ENCODE measurements around the gene CCSER1. TPM values are rescaled to one million over a fixed set of nuclear protein-coding genes. Genes with fewer than 3 reads are reported as not detected.

Gene CCSER1
- polyA plus RNA-seq, 1 donor from 2014 or later = 20.8 TPM

- no peak overlapping the region for H3K4me2 ChIP-seq (ENCODE audit: low read length)
- TF ChIP-seq TAF1 (IDR thresholded peaks at IDR 0.05; ENCODE audit: low read depth) (no peak), SMC3 (conservative IDR thresholded peaks at IDR 0.05; ENCODE audit: poor library complexity) (no peak), CTCF (IDR thresholded peaks at IDR 0.05; ENCODE audit: poor library complexity, severe bottlenecking) (no peak), MXI1 (conservative IDR thresholded peaks at IDR 0.05; ENCODE audit: poor library complexity, severe bottlenecking) (no peak), EZH2 (IDR thresholded peaks at IDR 0.05; ENCODE audit: borderline replicate concordance, insufficient read depth, low read length, poor library complexity, severe bottlenecking) (no peak), POLR2AphosphoS5 (IDR thresholded peaks at IDR 0.05) (no peak), REST (IDR thresholded peaks at IDR 0.05; ENCODE audit: borderline replicate concordance) (no peak), RAD21 (conservative IDR thresholded peaks at IDR 0.05) (no peak), EP300 (conservative IDR thresholded peaks at IDR 0.05; ENCODE audit: poor library complexity, severe bottlenecking) (no peak)
- H4K20me1 ChIP-seq (ENCODE audit: insufficient read depth) = no peaks in the 10 kb centered on the region
- H3K79me2 ChIP-seq (replicated peaks; ENCODE audit: insufficient read depth, low read length) = no peaks in the 10 kb centered on the region
- no peaks in the 10 kb centered on the region for H3K9me3 ChIP-seq (ENCODE audit: low read length)
- no peak overlapping the region for H2AFZ ChIP-seq (ENCODE audit: low read depth, low read length)
- no peaks in the 10 kb centered on the region for H3K27me3 ChIP-seq (ENCODE audit: insufficient read depth, low read depth, low read length)
- H3K9ac ChIP-seq (ENCODE audit: low read length) = no peak overlapping the region
- no peaks in the 10 kb centered on the region for H3K36me3 ChIP-seq (ENCODE audit: insufficient read depth, low read length)
- no peaks in the 10 kb centered on the region for H3F3A ChIP-seq (ENCODE audit: insufficient read depth, low read length, poor library complexity, severe bottlenecking)
- H3K27ac ChIP-seq (ENCODE audit: low read length) = no peak overlapping the region
- no peaks in the 10 kb centered on the region for H3K9me2 ChIP-seq (ENCODE audit: insufficient read depth, low read length)
- no peak overlapping the region for H3K4me3 ChIP-seq (ENCODE audit: low read length)
Observed at GRCh38 chr4:90162566-90162965, 35.4 kb downstream of the CCSER1 start.

GRCh38 chr4:90163872-90164271 lies 36.7 kb downstream of the CCSER1 start:
- no peaks in the 10 kb centered on the region for H3K79me2 ChIP-seq (replicated peaks; ENCODE audit: insufficient read depth, low read length)
- H3K27ac ChIP-seq (ENCODE audit: low read length) = no peak overlapping the region
- H3K9ac ChIP-seq (ENCODE audit: low read length) = no peak overlapping the region
- H3K36me3 ChIP-seq (ENCODE audit: insufficient read depth, low read length) = no peaks in the 10 kb centered on the region
- H2AFZ ChIP-seq (ENCODE audit: low read depth, low read length) = no peak overlapping the region
- no peaks in the 10 kb centered on the region for H3F3A ChIP-seq (ENCODE audit: insufficient read depth, low read length, poor library complexity, severe bottlenecking)
- H3K27me3 ChIP-seq (ENCODE audit: insufficient read depth, low read depth, low read length) = no peaks in the 10 kb centered on the region
- H4K20me1 ChIP-seq (ENCODE audit: insufficient read depth) = no peaks in the 10 kb centered on the region
- no peak for TF ChIP-seq TAF1 (IDR thresholded peaks at IDR 0.05; ENCODE audit: low read depth)
- TF ChIP-seq POLR2AphosphoS5 (IDR thresholded peaks at IDR 0.05) = no peak
- TF ChIP-seq EZH2 (IDR thresholded peaks at IDR 0.05; ENCODE audit: borderline replicate concordance, insufficient read depth, low read length, poor library complexity, severe bottlenecking) = no peak
- no peak for TF ChIP-seq SMC3 (conservative IDR thresholded peaks at IDR 0.05; ENCODE audit: poor library complexity)
- no peak for TF ChIP-seq EP300 (conservative IDR thresholded peaks at IDR 0.05; ENCODE audit: poor library complexity, severe bottlenecking)
- no peak for TF ChIP-seq MXI1 (conservative IDR thresholded peaks at IDR 0.05; ENCODE audit: poor library complexity, severe bottlenecking)
- TF ChIP-seq CTCF (IDR thresholded peaks at IDR 0.05; ENCODE audit: poor library complexity, severe bottlenecking) = no peak
- no peak for TF ChIP-seq RAD21 (conservative IDR thresholded peaks at IDR 0.05)
- TF ChIP-seq REST (IDR thresholded peaks at IDR 0.05; ENCODE audit: borderline replicate concordance) = no peak
- H3K4me3 ChIP-seq (ENCODE audit: low read length) = no peak overlapping the region
- H3K9me2 ChIP-seq (ENCODE audit: insufficient read depth, low read length) = no peaks in the 10 kb centered on the region
- no peak overlapping the region for H3K4me2 ChIP-seq (ENCODE audit: low read length)
- H3K9me3 ChIP-seq (ENCODE audit: low read length) = no peaks in the 10 kb centered on the region

All from neural cell (in vitro differentiated cells).